ENCODE results near the gene TBC1D2.

- TF ChIP-seq POLR2AphosphoS5 (IDR thresholded peaks at IDR 0.05; ENCODE audit: borderline replicate concordance, low read depth, low read length) = no peak
- TF ChIP-seq EZH2 (IDR thresholded peaks at IDR 0.05) = no peak
- TF ChIP-seq FOXP2 (optimal IDR thresholded peaks at IDR 0.05; ENCODE audit: control extremely low read depth, extremely low read length, insufficient read depth) = no peak
Measured at GRCh38 chr9:98249771-98250170, 5.7 kb downstream of the TBC1D2 start.

Measured in SK-N-MC (cell line).